Measurements from ENCODE around the gene DEGS2. TPM values are rescaled to one million over a fixed set of nuclear protein-coding genes. Genes with fewer than 3 reads are reported as not detected.

DEGS2 gene
- total RNA-seq, 1 donor from 2014 or later: 0.53 TPM

- DNase-seq (ENCODE audit: low read depth): no peak
- Histone ChIP-seq H3K36me3 (ENCODE audit: control insufficient read depth, insufficient read depth, low read length) (no peaks in the 10 kb centered on the region), H3K27me3 (ENCODE audit: control insufficient read depth, insufficient read depth, low read length) (no peaks in the 10 kb centered on the region), H3K4me3 (ENCODE audit: low read depth, low read length) (no peak overlapping the region)
- FAIRE-seq: no peak
- TF ChIP-seq CTCF (IDR thresholded peaks at IDR 0.05; ENCODE audit: insufficient read depth, low read length, severe bottlenecking): no peak
Observed at GRCh38 chr14:100152091-100152490, 7.4 kb downstream of the DEGS2 start.

- H3K27me3 ChIP-seq (ENCODE audit: control insufficient read depth, insufficient read depth, low read length): no peaks in the 10 kb centered on the region
- DNase-seq (ENCODE audit: low read depth) (peak; percentile 61), FAIRE-seq (peak; percentile 47)
- no peaks in the 10 kb centered on the region for H3K36me3 ChIP-seq (ENCODE audit: control insufficient read depth, insufficient read depth, low read length)
- no peak overlapping the region for H3K4me3 ChIP-seq (ENCODE audit: low read depth, low read length)
- no peak for TF ChIP-seq CTCF (IDR thresholded peaks at IDR 0.05; ENCODE audit: insufficient read depth, low read length, severe bottlenecking)
Observed at GRCh38 chr14:100150932-100151587, 8.4 kb downstream of the DEGS2 start.

GRCh38 chr14:100149851-100150611, 9.4 kb downstream of the DEGS2 start:
- no peak overlapping the region for H3K4me3 ChIP-seq (ENCODE audit: low read depth, low read length)
- peak; percentile 23 for DNase-seq (ENCODE audit: low read depth)
- TF ChIP-seq CTCF (IDR thresholded peaks at IDR 0.05; ENCODE audit: insufficient read depth, low read length, severe bottlenecking): no peak
- no peak for FAIRE-seq
- H3K27me3 ChIP-seq (ENCODE audit: control insufficient read depth, insufficient read depth, low read length): no peaks in the 10 kb centered on the region
- H3K36me3 ChIP-seq (ENCODE audit: control insufficient read depth, insufficient read depth, low read length): no peaks in the 10 kb centered on the region

GRCh38 chr14:100148837-100149731, 10.4 kb downstream of the DEGS2 start:
- no peak for TF ChIP-seq CTCF (IDR thresholded peaks at IDR 0.05; ENCODE audit: insufficient read depth, low read length, severe bottlenecking)
- no peak overlapping the region for H3K4me3 ChIP-seq (ENCODE audit: low read depth, low read length)
- FAIRE-seq (no peak), DNase-seq (ENCODE audit: low read depth) (no peak)
- no peaks in the 10 kb centered on the region for H3K27me3 ChIP-seq (ENCODE audit: control insufficient read depth, insufficient read depth, low read length)
- H3K36me3 ChIP-seq (ENCODE audit: control insufficient read depth, insufficient read depth, low read length): no peaks in the 10 kb centered on the region

GRCh38 chr14:100147691-100148464, 11.6 kb downstream of the DEGS2 start:
- no peak for TF ChIP-seq CTCF (IDR thresholded peaks at IDR 0.05; ENCODE audit: insufficient read depth, low read length, severe bottlenecking)
- Histone ChIP-seq H3K36me3 (ENCODE audit: control insufficient read depth, insufficient read depth, low read length) (no peaks in the 10 kb centered on the region), H3K27me3 (ENCODE audit: control insufficient read depth, insufficient read depth, low read length) (no peaks in the 10 kb centered on the region), H3K4me3 (ENCODE audit: low read depth, low read length) (no peak overlapping the region)
- FAIRE-seq (no peak), DNase-seq (ENCODE audit: low read depth) (no peak)

Data from bronchial epithelial cell (primary cell).